Calu3 (cell line): Measurements from ENCODE around the gene LPIN1. TPM values are rescaled to one million over a fixed set of nuclear protein-coding genes. Genes with fewer than 3 reads are reported as not detected.

Source experiments
- BruUV-seq: library from RNA; stranded (reverse); fragments of 400-500 nt; replicated peaks from 2 replicates; lab custom pipeline; 2021; lab: Mats Ljungman, UMichigan
- CTCF ChIA-PET: fragments of 300-600 bp; sonication (Branson Sonifier 250); formaldehyde crosslinking; loops from one replicate; lab custom pipeline; 2022; ENCODE audit warnings: antibody characterized with exemption; lab: Charles Lee
- DNase-seq: peaks from one replicate; pipeline ENCODE4 v3.0.0; 2022
- H3K27ac Mint-ChIP-seq: one replicate; pipeline ENCODE4 v1.8.0; 2022; ENCODE audit warnings: mixed read lengths; ENCODE audit not compliant: unreplicated experiment
- H3K27me3 Mint-ChIP-seq: one replicate; pipeline ENCODE4 v1.8.0; 2022; ENCODE audit warnings: mixed read lengths; ENCODE audit not compliant: unreplicated experiment
- H3K36me3 Mint-ChIP-seq: one replicate; pipeline ENCODE4 v1.8.0; 2022; ENCODE audit warnings: mild to moderate bottlenecking, moderate library complexity, mixed read lengths; ENCODE audit not compliant: insufficient read depth, unreplicated experiment
- H3K4me1 Mint-ChIP-seq: one replicate; pipeline ENCODE4 v1.8.0; 2022; ENCODE audit warnings: mild to moderate bottlenecking, low read depth, mixed read lengths; ENCODE audit not compliant: unreplicated experiment
- H3K4me3 Mint-ChIP-seq: one replicate; pipeline ENCODE4 v1.8.0; 2022; ENCODE audit warnings: mild to moderate bottlenecking, low read depth, moderate library complexity, mixed read lengths; ENCODE audit not compliant: unreplicated experiment
- H3K9me3 Mint-ChIP-seq: one replicate; pipeline ENCODE4 v1.8.0; 2022; ENCODE audit warnings: low read depth, mixed read lengths; ENCODE audit not compliant: unreplicated experiment
- CTCF ChIP-seq: fragments of 200-600 bp; IDR thresholded peaks from one replicate; pipeline ENCODE4 v1.8.0; 2022; ENCODE audit warnings: antibody characterized with exemption; ENCODE audit not compliant: unreplicated experiment
- intact Hi-C: fragments of 100-400 bp; cut with micrococcal nuclease; formaldehyde crosslinking; loops from one replicate; pipeline ENCODE4 v1.10.0; 2022; ENCODE audit not compliant: unreplicated experiment
- total RNA-seq: library from RNA; stranded (reverse); gene quantifications from 2 replicates; pipeline ENCODE4 v1.2.3, GENCODE V29; 2022

Gene LPIN1
- total RNA-seq, 1 experiment from 2014 or later = 53.5 TPM

- no peak overlapping the region for H3K4me3 Mint-ChIP-seq
- intact Hi-C loops = no loop called here
- no peaks in the 10 kb centered on the region for H3K4me1 Mint-ChIP-seq
- no peak for DNase-seq
- no peaks in the 10 kb centered on the region for H3K9me3 Mint-ChIP-seq
- H3K27ac Mint-ChIP-seq = peak overlapping the region; percentile 2
- no TSS peak for BruUV-seq
- CTCF ChIA-PET = no interaction called here
- no peaks in the 10 kb centered on the region for H3K27me3 Mint-ChIP-seq
- TF ChIP-seq CTCF = no peak
- peaks cover 18% of the 10 kb centered on the region for H3K36me3 Mint-ChIP-seq
Measured at GRCh38 chr2:11809586-11810236, 63.3 kb downstream of the LPIN1 start.

- H3K36me3 Mint-ChIP-seq = peaks cover 22% of the 10 kb centered on the region
- CTCF ChIA-PET = no interaction called here
- intact Hi-C loops = no loop called here
Measured at GRCh38 chr2:11810237-11810977, 64.0 kb downstream of the LPIN1 start.

GRCh38 chr2:11811036-11811654, 64.7 kb downstream of the LPIN1 start:
- H3K4me3 Mint-ChIP-seq = no peak overlapping the region
- H3K36me3 Mint-ChIP-seq = peaks cover 18% of the 10 kb centered on the region
- CTCF ChIA-PET = no interaction called here

More at GRCh38 chr2:11810237-11810977, 64.0 kb downstream of the LPIN1 start:
- no peak overlapping the region for H3K4me3 Mint-ChIP-seq
- BruUV-seq = no TSS peak
- DNase-seq = no peak
- TF ChIP-seq CTCF = no peak
- peak overlapping the region; percentile 2 for H3K27ac Mint-ChIP-seq
- no peaks in the 10 kb centered on the region for H3K4me1 Mint-ChIP-seq
- no peaks in the 10 kb centered on the region for H3K27me3 Mint-ChIP-seq
- no peaks in the 10 kb centered on the region for H3K9me3 Mint-ChIP-seq

More at GRCh38 chr2:11811036-11811654, 64.7 kb downstream of the LPIN1 start:
- H3K27ac Mint-ChIP-seq = no peak overlapping the region
- BruUV-seq = no TSS peak
- no peaks in the 10 kb centered on the region for H3K4me1 Mint-ChIP-seq
- H3K9me3 Mint-ChIP-seq = no peaks in the 10 kb centered on the region
- no peak for TF ChIP-seq CTCF
- no peak for DNase-seq
- intact Hi-C loops = no loop called here
- no peaks in the 10 kb centered on the region for H3K27me3 Mint-ChIP-seq
